ENCODE measurements around the gene PTPRN2.
"Not testable (repeated sequence)": the region's sequence is repeated elsewhere in the genome, so short reads cannot be mapped to it uniquely, and the experiment has no call there.

PTPRN2 gene

GRCh38 chr7:158386355-158386618, 201.3 kb downstream of the PTPRN2 start:
- DNase-seq (ENCODE audit: low read depth): no peak
- no peak for TF ChIP-seq CTCF (IDR thresholded peaks at IDR 0.05; ENCODE audit: control insufficient read depth, extremely low read depth, insufficient read depth)
- H3K4me3 ChIP-seq (ENCODE audit: low read depth, low read length): no peak overlapping the region

- not testable (repeated sequence) for DNase-seq (ENCODE audit: low read depth); H3K4me3 ChIP-seq (ENCODE audit: low read depth, low read length)
Measured at GRCh38 chr7:158385496-158386354, 201.9 kb downstream of the PTPRN2 start.

- no peak for DNase-seq (ENCODE audit: low read depth)
- no peak overlapping the region for H3K4me3 ChIP-seq (ENCODE audit: low read depth, low read length)
- TF ChIP-seq CTCF (IDR thresholded peaks at IDR 0.05; ENCODE audit: control insufficient read depth, extremely low read depth, insufficient read depth): no peak
Measured at GRCh38 chr7:158384746-158385145, 202.9 kb downstream of the PTPRN2 start.

GRCh38 chr7:158383665-158384064, 204.0 kb downstream of the PTPRN2 start:
- H3K4me3 ChIP-seq (ENCODE audit: low read depth, low read length): no peak overlapping the region
- TF ChIP-seq CTCF (IDR thresholded peaks at IDR 0.05; ENCODE audit: control insufficient read depth, extremely low read depth, insufficient read depth): no peak

GRCh38 chr7:158382363-158383254, 205.0 kb downstream of the PTPRN2 start:
- no peak for TF ChIP-seq CTCF (IDR thresholded peaks at IDR 0.05; ENCODE audit: control insufficient read depth, extremely low read depth, insufficient read depth)
- H3K4me3 ChIP-seq (ENCODE audit: low read depth, low read length): no peak overlapping the region
- DNase-seq (ENCODE audit: low read depth): no peak

More at GRCh38 chr7:158383665-158384064, 204.0 kb downstream of the PTPRN2 start:
- DNase-seq (ENCODE audit: low read depth): no peak

- no peak for DNase-seq (ENCODE audit: low read depth)
- no peak overlapping the region for H3K4me3 ChIP-seq (ENCODE audit: low read depth, low read length)
- TF ChIP-seq CTCF (IDR thresholded peaks at IDR 0.05; ENCODE audit: control insufficient read depth, extremely low read depth, insufficient read depth): no peak
Measured at GRCh38 chr7:158381956-158382355, 205.7 kb downstream of the PTPRN2 start.

GRCh38 chr7:158378978-158379377, 208.6 kb downstream of the PTPRN2 start:
- H3K4me3 ChIP-seq (ENCODE audit: low read depth, low read length): no peak overlapping the region
- no peak for TF ChIP-seq CTCF (IDR thresholded peaks at IDR 0.05; ENCODE audit: control insufficient read depth, extremely low read depth, insufficient read depth)
- no peak for DNase-seq (ENCODE audit: low read depth)

All from LNCaP clone FGC (cell line).